Naive B cell (primary cell): ENCODE results near the gene SAE1. TPM values are rescaled to one million over a fixed set of nuclear protein-coding genes. Genes with fewer than 3 reads are reported as not detected.
A peak's percentile ranks its signal among the peaks of the same experiment; 100 is the strongest.

Experiments
- ATAC-seq, 2 donors: fragments of 150-1000 bp; cut with Tn5 transposase; 2 replicates each; pipeline ENCODE4 v1.10.0; 2021; ENCODE audit warnings: low read depth in 2 of 2, mild to moderate bottlenecking in 2 of 2, moderate library complexity in 2 of 2
- DNase-seq: peaks from one replicate; pipeline ENCODE4 v3.0.0; 2022
- H3K27ac Mint-ChIP-seq, 6 donors: one replicate each; pipeline ENCODE4 v1.8.0; 2020 to 2022; ENCODE audit warnings: mild to moderate bottlenecking in 6 of 6, mixed read lengths in 6 of 6, moderate library complexity in 5 of 6, inconsistent platforms in 2 of 6
- H3K27me3 Mint-ChIP-seq, 3 donors: one replicate each; pipeline ENCODE4 v1.8.0; 2021 to 2022; ENCODE audit warnings: mixed read lengths in 3 of 3, mild to moderate bottlenecking in 1 of 3
- H3K36me3 Mint-ChIP-seq, 2 donors: one replicate each; pipeline ENCODE4 v1.8.0; 2020 to 2022; ENCODE audit warnings: mixed read lengths in 2 of 2, inconsistent platforms in 1 of 2, mild to moderate bottlenecking in 1 of 2
- H3K4me1 Mint-ChIP-seq, 3 donors: one replicate each; pipeline ENCODE4 v1.8.0; 2020 to 2022; ENCODE audit warnings: mixed read lengths in 3 of 3, inconsistent platforms in 1 of 3, mild to moderate bottlenecking in 1 of 3, moderate library complexity in 1 of 3
- H3K4me3 Mint-ChIP-seq, 8 donors: one replicate each; pipeline ENCODE4 v1.8.0; 2020 to 2022; ENCODE audit warnings: mild to moderate bottlenecking in 8 of 8, mixed read lengths in 8 of 8, moderate library complexity in 8 of 8, inconsistent platforms in 2 of 8
- H3K9me3 Mint-ChIP-seq, 7 donors: one replicate each; pipeline ENCODE4 v1.8.0; 2020 to 2022; ENCODE audit warnings: mixed read lengths in 7 of 7, mild to moderate bottlenecking in 5 of 7, inconsistent platforms in 2 of 7, moderate library complexity in 1 of 7
- polyA plus RNA-seq, 6 donors: library from polyadenylated mRNA; unstranded; fragments of 300-500 nt; fragmentation: Illumina TruSeq; gene quantifications; one replicate each; pipeline ENCODE4 v1.2.3, GENCODE V29; 2021; ENCODE audit warnings: low read depth in 6 of 6

Gene SAE1
- polyA plus RNA-seq, 6 donors from 2014 or later, result 74.7 to 97.1 (median 78.9) TPM

DNA sequence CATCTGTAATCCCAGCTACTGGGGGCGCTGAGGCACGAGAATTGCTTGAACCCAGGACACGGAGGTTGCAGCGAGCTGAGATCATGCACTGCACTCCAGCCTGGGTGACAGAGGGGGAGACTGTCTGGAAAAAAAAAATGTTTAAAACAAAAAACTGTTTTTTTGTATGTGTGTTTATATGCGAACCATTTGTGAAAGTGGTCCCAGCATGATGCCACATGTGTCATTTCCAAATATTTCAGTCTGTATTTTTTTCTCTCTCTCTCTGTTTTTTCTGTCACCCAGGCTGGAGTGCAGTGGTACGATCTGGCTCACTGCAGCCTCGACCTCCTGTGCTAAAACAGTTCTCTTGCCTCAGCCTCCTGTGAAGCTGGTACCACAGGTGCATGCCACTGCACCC is 37.4 kb downstream of the SAE1 start:
- H3K27ac Mint-ChIP-seq, result no peak overlapping the region
- H3K4me3 Mint-ChIP-seq, result no peak overlapping the region
- H3K36me3 Mint-ChIP-seq, result peaks cover 0 to 11% of the 10 kb centered on the region in 2 donors
- H3K27me3 Mint-ChIP-seq, result no peaks in the 10 kb centered on the region
- ATAC-seq, result no peak
- no peaks in the 10 kb centered on the region for H3K4me1 Mint-ChIP-seq
- DNase-seq, result no peak
- no peaks in the 10 kb centered on the region for H3K9me3 Mint-ChIP-seq

GRCh38 chr19:47172666-47173455 is 42.2 kb downstream of the SAE1 start:
- Mint-ChIP-seq H3K4me3 (no peak overlapping the region), H3K36me3 (peaks cover 0 to 13% of the 10 kb centered on the region in 2 donors), H3K27me3 (no peaks in the 10 kb centered on the region), H3K27ac (no peak overlapping the region), H3K9me3 (no peaks in the 10 kb centered on the region), H3K4me1 (peaks cover 0 to 6% (median 3%) of the 10 kb centered on the region in 3 donors)
- ATAC-seq (no peak), DNase-seq (no peak)

- peaks cover 8 to 13% of the 10 kb centered on the region in 2 donors for H3K36me3 Mint-ChIP-seq
- H3K27me3 Mint-ChIP-seq, result no peaks in the 10 kb centered on the region
- no peak for ATAC-seq
- no peak for DNase-seq
- no peaks in the 10 kb centered on the region for H3K9me3 Mint-ChIP-seq
- peak overlapping the region in 1 of 6 donors; percentile 11 for H3K27ac Mint-ChIP-seq
- H3K4me3 Mint-ChIP-seq, result no peak overlapping the region
- peaks cover 0 to 6% (median 3%) of the 10 kb centered on the region in 3 donors for H3K4me1 Mint-ChIP-seq
Observed at GRCh38 chr19:47176071-47176626, 45.5 kb downstream of the SAE1 start.

GRCh38 chr19:47176627-47177090 is 46.0 kb downstream of the SAE1 start:
- Mint-ChIP-seq H3K9me3 (no peaks in the 10 kb centered on the region), H3K27ac (peak overlapping the region in 2 of 6 donors; percentile 11 to 58), H3K36me3 (peaks cover 8 to 13% of the 10 kb centered on the region in 2 donors), H3K4me1 (peaks cover 0 to 6% (median 3%) of the 10 kb centered on the region in 3 donors), H3K4me3 (no peak overlapping the region), H3K27me3 (no peaks in the 10 kb centered on the region)
- ATAC-seq, result no peak
- no peak for DNase-seq

DNA sequence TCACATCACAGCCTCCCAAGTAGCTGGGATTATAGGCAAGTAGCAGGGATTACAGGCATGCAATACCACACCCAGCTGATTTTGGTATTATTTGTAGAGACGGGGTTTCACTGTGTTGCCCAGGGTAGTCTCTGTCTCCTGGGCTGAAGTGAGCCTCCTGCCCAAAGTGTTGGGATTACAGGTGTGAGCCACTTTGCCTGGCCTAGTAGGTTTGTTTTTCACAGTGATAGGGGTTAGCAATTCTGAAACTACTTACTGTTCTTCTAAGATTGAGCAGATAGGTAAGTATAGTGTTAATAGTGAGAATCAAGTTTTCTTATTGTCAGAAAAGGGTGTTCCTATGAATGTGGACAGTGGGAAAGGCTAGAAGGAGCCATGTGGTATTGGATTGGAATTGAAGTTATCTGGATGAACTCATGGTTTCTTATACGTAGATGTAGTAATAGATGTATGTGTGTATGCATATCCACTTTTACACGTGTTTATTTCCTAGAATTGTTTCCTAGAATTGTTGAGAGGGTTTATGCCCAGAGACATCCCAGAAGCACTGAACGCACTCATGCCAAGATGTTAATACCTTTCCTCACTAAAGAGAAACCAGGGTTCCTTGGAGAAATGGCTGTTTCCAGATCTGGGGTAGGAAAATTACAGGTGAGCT is 49.1 kb downstream of the SAE1 start:
- H3K27me3 Mint-ChIP-seq, result no peaks in the 10 kb centered on the region
- H3K4me1 Mint-ChIP-seq, result peaks cover 0 to 6% (median 3%) of the 10 kb centered on the region in 3 donors
- DNase-seq (no peak), ATAC-seq (no peak)
- H3K27ac Mint-ChIP-seq, result peak overlapping the region in 2 of 6 donors; percentile 2 to 45
- H3K36me3 Mint-ChIP-seq, result peaks cover 5 to 16% of the 10 kb centered on the region in 2 donors
- H3K4me3 Mint-ChIP-seq, result no peak overlapping the region
- no peaks in the 10 kb centered on the region for H3K9me3 Mint-ChIP-seq

DNA sequence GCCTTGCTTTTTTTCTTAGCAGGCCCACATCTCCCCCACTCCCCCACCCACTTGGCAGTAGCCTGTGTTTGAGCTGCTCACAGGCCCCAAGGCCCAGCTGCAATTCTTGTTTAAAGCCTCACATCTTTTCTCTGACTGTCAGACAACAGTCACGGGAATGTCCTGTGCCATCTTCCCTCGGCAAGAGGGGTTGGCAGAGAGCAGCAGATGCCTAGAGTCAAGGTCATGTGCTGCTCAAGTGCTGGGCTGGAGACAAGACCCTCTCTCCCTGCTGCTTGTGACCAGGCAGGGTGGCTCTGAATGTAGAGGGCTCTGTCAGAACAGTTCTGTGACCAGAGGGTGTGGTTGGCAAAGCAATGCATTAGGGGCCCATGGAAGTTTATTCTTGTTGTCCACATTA is 53.0 kb downstream of the SAE1 start:
- H3K4me1 Mint-ChIP-seq, result peaks cover 0 to 10% (median 5%) of the 10 kb centered on the region in 3 donors
- DNase-seq (no peak), ATAC-seq (no peak)
- no peak overlapping the region for H3K4me3 Mint-ChIP-seq
- peak overlapping the region in 2 of 6 donors; percentile 72 to 80 for H3K27ac Mint-ChIP-seq
- no peaks in the 10 kb centered on the region for H3K27me3 Mint-ChIP-seq
- peaks cover 5 to 16% of the 10 kb centered on the region in 2 donors for H3K36me3 Mint-ChIP-seq
- H3K9me3 Mint-ChIP-seq, result no peaks in the 10 kb centered on the region

GRCh38 chr19:47186446-47187334 is 56.1 kb downstream of the SAE1 start:
- ATAC-seq, result peak; percentile 23 to 72
- Mint-ChIP-seq H3K27me3 (no peaks in the 10 kb centered on the region), H3K27ac (peak overlapping the region in 4 of 6 donors; percentile 39 to 78 (median 58)), H3K4me3 (peak overlapping the region in 2 of 8 donors; percentile 18 to 21), H3K9me3 (no peaks in the 10 kb centered on the region), H3K36me3 (peaks cover 5 to 8% of the 10 kb centered on the region in 2 donors), H3K4me1 (peaks cover 0 to 10% (median 5%) of the 10 kb centered on the region in 3 donors)
- DNase-seq, result no peak

DNA sequence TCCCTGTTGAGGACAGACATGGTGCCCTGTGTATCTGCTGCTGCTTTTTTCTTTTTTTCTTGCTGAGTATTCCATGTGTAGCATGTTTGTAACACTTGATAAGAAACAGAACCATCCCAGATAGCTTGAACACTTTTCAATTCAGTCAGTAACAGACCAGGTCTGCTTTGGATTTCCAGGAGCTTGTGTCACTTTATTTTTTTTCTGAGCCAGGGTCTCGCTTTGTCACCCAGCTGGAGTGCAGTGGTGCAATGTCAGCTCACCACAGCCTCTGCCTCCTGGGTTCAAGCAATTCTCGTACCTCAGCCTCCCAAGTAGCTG is 56.7 kb downstream of the SAE1 start:
- Mint-ChIP-seq H3K4me1 (peaks cover 0 to 10% (median 5%) of the 10 kb centered on the region in 3 donors), H3K9me3 (no peaks in the 10 kb centered on the region), H3K4me3 (no peak overlapping the region), H3K27me3 (no peaks in the 10 kb centered on the region), H3K27ac (peak overlapping the region in 2 of 6 donors; percentile 39 to 78), H3K36me3 (peaks cover under 1 to 3% of the 10 kb centered on the region in 2 donors)
- ATAC-seq (no peak), DNase-seq (no peak)

GRCh38 chr19:47187797-47188196 is 57.2 kb downstream of the SAE1 start:
- Mint-ChIP-seq H3K27ac (no peak overlapping the region), H3K4me3 (no peak overlapping the region)

DNA sequence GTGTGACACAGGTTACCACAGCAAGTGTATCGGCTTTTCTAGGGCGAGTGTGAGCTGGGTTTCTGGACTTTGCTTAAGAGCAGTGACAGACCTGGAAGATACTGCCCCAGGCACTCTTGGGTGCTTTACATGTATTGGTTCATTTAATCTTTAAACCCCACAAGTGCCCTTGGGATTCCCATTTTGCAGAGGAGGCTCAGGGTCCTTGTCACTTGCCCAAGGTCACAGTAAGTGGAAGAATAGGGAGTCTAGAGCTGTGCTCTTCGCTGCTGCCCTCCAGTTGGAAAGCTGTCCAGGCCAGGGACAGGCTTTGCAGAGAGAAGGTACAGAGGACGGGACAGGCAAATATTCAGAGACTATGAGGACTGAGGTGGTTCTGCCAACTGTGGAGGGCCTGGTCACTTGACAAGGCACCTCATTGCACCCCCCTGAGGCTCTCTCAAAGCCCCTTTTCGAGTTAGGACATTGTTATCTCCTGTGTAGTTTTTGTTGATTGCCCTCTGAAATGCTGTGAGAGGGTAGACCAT is 57.9 kb downstream of the SAE1 start:
- Mint-ChIP-seq H3K27me3 (no peaks in the 10 kb centered on the region), H3K9me3 (no peaks in the 10 kb centered on the region), H3K36me3 (no peaks in the 10 kb centered on the region), H3K4me3 (no peak overlapping the region), H3K4me1 (peaks cover 0 to 10% (median 5%) of the 10 kb centered on the region in 3 donors), H3K27ac (peak overlapping the region in 1 of 6 donors; percentile 36)
- ATAC-seq, result no peak
- DNase-seq, result no peak

More at GRCh38 chr19:47187797-47188196, 57.2 kb downstream of the SAE1 start:
- Mint-ChIP-seq H3K9me3 (no peaks in the 10 kb centered on the region), H3K27me3 (no peaks in the 10 kb centered on the region), H3K36me3 (no peaks in the 10 kb centered on the region), H3K4me1 (peaks cover 0 to 10% (median 5%) of the 10 kb centered on the region in 3 donors)
- no peak for ATAC-seq
- DNase-seq, result no peak

- Mint-ChIP-seq H3K9me3 (no peaks in the 10 kb centered on the region), H3K36me3 (no peaks in the 10 kb centered on the region), H3K4me3 (no peak overlapping the region), H3K4me1 (peaks cover 0 to 10% (median 5%) of the 10 kb centered on the region in 3 donors), H3K27ac (peak overlapping the region in 2 of 6 donors; percentile 13 to 68), H3K27me3 (no peaks in the 10 kb centered on the region)
- DNase-seq (no peak), ATAC-seq (no peak)
Observed at GRCh38 chr19:47190167-47190727, 59.6 kb downstream of the SAE1 start.

DNA sequence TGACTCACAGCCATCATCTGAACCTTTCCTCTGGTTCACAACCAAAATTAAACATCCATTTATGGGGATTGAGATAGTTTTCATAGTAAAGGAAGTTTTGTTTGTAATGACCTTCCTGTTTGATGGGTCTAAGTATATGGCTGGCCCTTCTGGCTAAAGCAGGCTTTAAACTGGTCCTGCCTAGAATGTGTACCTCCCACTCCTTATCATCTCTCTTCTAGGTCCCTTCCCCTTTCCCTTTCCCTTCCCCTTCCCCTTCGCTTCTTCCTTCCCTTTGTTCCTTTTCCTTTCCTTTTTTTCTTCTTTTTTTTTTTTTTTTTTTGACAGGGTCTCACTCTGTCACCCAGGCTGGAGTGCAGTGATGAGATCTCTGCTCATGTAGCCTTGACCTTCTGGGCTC is 64.8 kb downstream of the SAE1 start:
- DNase-seq (no peak), ATAC-seq (no peak)
- Mint-ChIP-seq H3K4me3 (no peak overlapping the region), H3K36me3 (peaks cover 4 to 9% of the 10 kb centered on the region in 2 donors), H3K4me1 (no peaks in the 10 kb centered on the region), H3K9me3 (no peaks in the 10 kb centered on the region), H3K27me3 (no peaks in the 10 kb centered on the region), H3K27ac (peak overlapping the region in 2 of 6 donors; percentile 69 to 88)
